Mammary epithelial cell (primary cell): ENCODE measurements around the gene MAP2K1.

ENCODE experiments used
- CTCF ChIP-seq, 2 donors: IDR thresholded peaks in 1 of 2; conservative IDR thresholded peaks in 1 of 2; 2 replicates each; pipeline ENCODE4 v1.5.1; 2011 to 2012; ENCODE audit warnings: inconsistent platforms in 2 of 2, low read length in 2 of 2, mild to moderate bottlenecking in 2 of 2, control low read depth in 1 of 2, low read depth in 1 of 2; ENCODE audit not compliant: insufficient read depth in 1 of 2; ENCODE audit errors: extremely low read depth in 1 of 2
- EZH2 ChIP-seq: IDR thresholded peaks from 2 replicates; pipeline ENCODE4 v1.6.1; 2012; ENCODE audit warnings: low read length, inconsistent platforms, borderline replicate concordance

GRCh38 chr15:66454143-66454542, 67.4 kb downstream of the MAP2K1 start:
- TF ChIP-seq EZH2 = no peak
- TF ChIP-seq CTCF (conservative IDR thresholded peaks at IDR 0.05 in 1 of 2, IDR thresholded peaks at IDR 0.05 in 1 of 2; ENCODE audit: extremely low read depth in 1 of 2, insufficient read depth in 1 of 2, low read depth in 1 of 2, low read length in 2 of 2) = no peak
